ENCODE results near the gene DNAJC11. TPM values are rescaled to one million over a fixed set of nuclear protein-coding genes. Genes with fewer than 3 reads are reported as not detected.
A peak's percentile ranks its signal among the peaks of the same experiment; 100 is the strongest.

DNAJC11 gene
- total RNA-seq, 2 donors from 2014 or later: 64.7 to 71.1 TPM

DNA sequence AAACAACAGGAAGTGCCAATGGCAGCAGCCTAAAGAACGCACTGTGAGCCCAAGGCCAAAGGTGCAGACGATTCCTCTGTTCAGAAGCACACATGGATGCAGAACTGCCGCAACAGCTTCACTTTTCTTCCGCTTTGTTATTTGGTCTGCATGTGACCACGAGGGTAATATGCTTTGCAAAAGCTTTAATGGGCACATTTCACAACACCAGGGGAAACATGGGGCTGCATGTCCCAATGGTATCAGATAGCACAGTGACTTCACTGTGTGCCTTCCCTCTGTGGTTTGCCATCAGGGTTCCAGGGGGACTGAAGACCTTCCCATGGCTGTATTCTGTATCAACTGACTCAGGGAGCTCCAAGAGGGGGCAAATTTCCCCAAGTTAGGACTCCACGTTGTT lies 48.6 kb downstream of the DNAJC11 start:
- no peak overlapping the region for H3K27ac Mint-ChIP-seq
- no peak for TF ChIP-seq CTCF (conservative IDR thresholded peaks at IDR 0.05)
- H3K36me3 Mint-ChIP-seq (ENCODE audit: low read depth): peaks cover 47% of the 10 kb centered on the region
- no peak overlapping the region for H3K4me3 ChIP-seq (ENCODE audit: low read length)
- no peaks in the 10 kb centered on the region for H3K4me1 ChIP-seq (ENCODE audit: control insufficient read depth, insufficient read depth, low read length)
- H3K9me3 ChIP-seq (ENCODE audit: control insufficient read depth, low read length): no peaks in the 10 kb centered on the region
- no peaks in the 10 kb centered on the region for H3K4me1 Mint-ChIP-seq
- DNase-seq: no peak
- no peak overlapping the region for H3K4me3 Mint-ChIP-seq
- H3K27ac ChIP-seq (ENCODE audit: low read depth, low read length): peak overlapping the region; percentile 27
- no peaks in the 10 kb centered on the region for H3K27me3 ChIP-seq (ENCODE audit: control insufficient read depth, insufficient read depth, low read length, poor library complexity, severe bottlenecking)
- H3K27me3 Mint-ChIP-seq (ENCODE audit: insufficient read depth): no peaks in the 10 kb centered on the region
- peaks cover 50% of the 10 kb centered on the region for H3K36me3 ChIP-seq (ENCODE audit: control insufficient read depth, insufficient read depth, low read length)
- H3K9me3 Mint-ChIP-seq: no peaks in the 10 kb centered on the region
- H3K9ac ChIP-seq (ENCODE audit: extremely low read depth, low read length, poor library complexity, severe bottlenecking): no peak overlapping the region
- WGBS, 2 experiments (ENCODE audit: insufficient coverage in 1 of 2, insufficient read length in 1 of 2): 82 to 85% methylated on average over 5 to 6 of the region's 6 CpGs

DNA sequence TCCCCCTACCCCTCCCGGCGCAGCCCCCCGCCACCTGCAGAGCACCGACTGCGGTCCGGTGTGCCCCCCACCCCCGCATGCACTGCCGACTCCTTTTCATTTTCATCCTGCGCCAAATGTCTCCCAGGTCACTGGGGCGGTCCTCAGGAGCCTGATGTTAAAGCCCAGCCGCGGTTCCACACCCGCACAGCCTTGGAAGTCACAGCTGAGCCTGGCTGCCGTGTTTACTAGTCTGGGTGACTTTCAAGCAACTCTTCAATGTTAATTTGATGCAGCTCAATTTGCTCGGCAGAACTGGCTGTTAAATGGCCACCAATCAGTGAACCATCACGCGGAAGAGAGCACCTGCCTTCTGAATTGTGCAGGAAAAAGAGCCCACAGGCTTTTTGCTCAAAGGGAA lies 49.7 kb downstream of the DNAJC11 start:
- Mint-ChIP-seq H3K36me3 (ENCODE audit: low read depth) (peaks cover 44% of the 10 kb centered on the region), H3K4me1 (peaks cover 2% of the 10 kb centered on the region), H3K27ac (peak overlapping the region; percentile 30), H3K9me3 (no peaks in the 10 kb centered on the region), H3K4me3 (no peak overlapping the region), H3K27me3 (ENCODE audit: insufficient read depth) (no peaks in the 10 kb centered on the region)
- H3K4me3 ChIP-seq (ENCODE audit: low read length): no peak overlapping the region
- no peaks in the 10 kb centered on the region for H3K4me1 ChIP-seq (ENCODE audit: control insufficient read depth, insufficient read depth, low read length)
- H3K27ac ChIP-seq (ENCODE audit: low read depth, low read length): peak overlapping the region; percentile 12
- no peak for TF ChIP-seq CTCF (conservative IDR thresholded peaks at IDR 0.05)
- no peaks in the 10 kb centered on the region for H3K9me3 ChIP-seq (ENCODE audit: control insufficient read depth, low read length)
- DNase-seq: no peak
- no peak overlapping the region for H3K9ac ChIP-seq (ENCODE audit: extremely low read depth, low read length, poor library complexity, severe bottlenecking)
- 94 to 95% methylated on average over 7 to 17 of the region's 17 CpGs for WGBS, 2 experiments (ENCODE audit: insufficient coverage in 1 of 2, insufficient read length in 1 of 2)
- no peaks in the 10 kb centered on the region for H3K27me3 ChIP-seq (ENCODE audit: control insufficient read depth, insufficient read depth, low read length, poor library complexity, severe bottlenecking)
- peaks cover 48% of the 10 kb centered on the region for H3K36me3 ChIP-seq (ENCODE audit: control insufficient read depth, insufficient read depth, low read length)

DNA sequence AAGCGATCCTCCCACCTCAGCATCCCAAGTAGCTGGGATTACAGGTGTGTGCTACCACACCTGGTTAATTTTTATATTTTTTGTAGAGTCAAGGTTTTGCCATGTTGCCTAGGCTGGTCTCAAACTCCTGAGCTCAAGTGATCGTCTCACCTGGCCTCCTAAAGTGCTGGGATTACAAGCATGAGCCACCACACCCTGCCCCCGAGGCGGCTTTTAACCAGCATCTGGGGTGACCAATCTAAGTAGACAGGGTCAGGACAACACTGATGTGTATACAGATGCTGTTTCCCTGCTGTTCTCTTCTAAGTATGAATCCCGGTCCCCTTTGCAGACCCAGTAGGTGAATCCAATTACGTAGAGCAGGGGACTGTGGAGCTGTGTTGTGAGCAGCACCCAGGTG lies 53.1 kb downstream of the DNAJC11 start:
- H3K27me3 Mint-ChIP-seq (ENCODE audit: insufficient read depth): no peaks in the 10 kb centered on the region
- H3K36me3 Mint-ChIP-seq (ENCODE audit: low read depth): peaks cover 57% of the 10 kb centered on the region

More for the DNA sequence above, 53.1 kb downstream of the DNAJC11 start:
- Histone ChIP-seq H3K4me3 (ENCODE audit: low read length) (no peak overlapping the region), H3K36me3 (ENCODE audit: control insufficient read depth, insufficient read depth, low read length) (peaks cover 56% of the 10 kb centered on the region), H3K4me1 (ENCODE audit: control insufficient read depth, insufficient read depth, low read length) (no peaks in the 10 kb centered on the region), H3K27ac (ENCODE audit: low read depth, low read length) (no peak overlapping the region), H3K9me3 (ENCODE audit: control insufficient read depth, low read length) (no peaks in the 10 kb centered on the region), H3K27me3 (ENCODE audit: control insufficient read depth, insufficient read depth, low read length, poor library complexity, severe bottlenecking) (no peaks in the 10 kb centered on the region), H3K9ac (ENCODE audit: extremely low read depth, low read length, poor library complexity, severe bottlenecking) (no peak overlapping the region)
- no peak for DNase-seq
- WGBS, 2 experiments (ENCODE audit: insufficient coverage in 1 of 2, insufficient read length in 1 of 2): 85% methylated on average over 4 to 6 of the region's 6 CpGs
- Mint-ChIP-seq H3K9me3 (no peaks in the 10 kb centered on the region), H3K4me3 (no peak overlapping the region), H3K27ac (no peak overlapping the region), H3K4me1 (peaks cover 5% of the 10 kb centered on the region)
- TF ChIP-seq CTCF (conservative IDR thresholded peaks at IDR 0.05): no peak

Measured in endodermal cell (in vitro differentiated cells).